Mesendoderm (in vitro differentiated cells): ENCODE results near the gene AP5Z1. TPM values are rescaled to one million over a fixed set of nuclear protein-coding genes. Genes with fewer than 3 reads are reported as not detected.

Source experiments
- DNase-seq: peaks from one replicate; pipeline ENCODE4 v3.0.0; 2013
- H2AK5ac ChIP-seq: 2 replicates; pipeline ENCODE4 v1.6.1; 2013; ENCODE audit warnings: low read length, inconsistent platforms
- H2BK120ac ChIP-seq: 2 replicates; pipeline ENCODE4 v1.6.1; 2013; ENCODE audit warnings: low read depth, mild to moderate bottlenecking, low read length, moderate library complexity, mixed read lengths
- H2BK15ac ChIP-seq: replicated peaks from 2 replicates; pipeline ENCODE4 v1.6.1; 2013; ENCODE audit warnings: low read depth, mild to moderate bottlenecking, moderate library complexity
- H2BK5ac ChIP-seq: 2 replicates; pipeline ENCODE4 v1.6.1; 2013; ENCODE audit warnings: low read length, inconsistent platforms
- H3K18ac ChIP-seq: 2 replicates; pipeline ENCODE4 v1.6.1; 2013; ENCODE audit warnings: mild to moderate bottlenecking, low read length, mixed read lengths
- H3K23ac ChIP-seq: one replicate; pipeline ENCODE4 v1.6.1; 2013; ENCODE audit warnings: low read length
- H3K27ac ChIP-seq: 2 replicates; pipeline ENCODE4 v1.5.1; 2013; ENCODE audit warnings: low read depth, mild to moderate bottlenecking, inconsistent platforms, low read length, moderate library complexity
- H3K27me3 ChIP-seq: 2 replicates; pipeline ENCODE4 v1.6.1; 2013; ENCODE audit warnings: low read length, control low read depth, mild to moderate bottlenecking, inconsistent platforms; ENCODE audit not compliant: insufficient read depth, poor library complexity
- H3K36me3 ChIP-seq: 2 replicates; pipeline ENCODE4 v1.6.1; 2013; ENCODE audit warnings: low read length, inconsistent platforms; ENCODE audit not compliant: control insufficient read depth, insufficient read depth
- H3K4ac ChIP-seq: one replicate; pipeline ENCODE4 v1.6.1; 2013; ENCODE audit warnings: low read depth, mild to moderate bottlenecking, low read length, moderate library complexity
- H3K4me1 ChIP-seq: 2 replicates; pipeline ENCODE4 v1.6.1; 2013; ENCODE audit warnings: low read depth, low read length, inconsistent platforms; ENCODE audit not compliant: control insufficient read depth
- H3K4me2 ChIP-seq: 2 replicates; pipeline ENCODE4 v1.6.1; 2013; ENCODE audit warnings: low read length
- H3K4me3 ChIP-seq: 2 replicates; pipeline ENCODE4 v1.5.1; 2013; ENCODE audit warnings: mild to moderate bottlenecking, low read length
- H3K56ac ChIP-seq: one replicate; pipeline ENCODE4 v1.6.1; 2013; ENCODE audit warnings: low read length
- H3K79me1 ChIP-seq: 2 replicates; pipeline ENCODE4 v1.6.1; 2013; ENCODE audit warnings: low read length, inconsistent platforms
- H3K79me2 ChIP-seq: 2 replicates; pipeline ENCODE4 v1.6.1; 2013; ENCODE audit warnings: mild to moderate bottlenecking, low read length; ENCODE audit not compliant: control insufficient read depth, insufficient read depth
- H3K9ac ChIP-seq: 2 replicates; pipeline ENCODE4 v1.6.1; 2013; ENCODE audit warnings: low read length, inconsistent platforms
- H4K5ac ChIP-seq: one replicate; pipeline ENCODE4 v1.6.1; 2013; ENCODE audit warnings: low read length
- H4K8ac ChIP-seq: one replicate; pipeline ENCODE4 v1.6.1; 2013; ENCODE audit warnings: low read depth, mild to moderate bottlenecking, control low read depth, low read length, moderate library complexity
- WGBS: extraction: QIAGEN DNeasy Blood & Tissue Kit; methylation state at CpG from one replicate; pipeline ENCODE4 v1.1.7; 2013; ENCODE audit warnings: low lambda C conversion rate, missing lambda C conversion rate; ENCODE audit not compliant: insufficient coverage; ENCODE audit errors: extremely low coverage; 5-methylcytosine and 5-hydroxymethylcytosine counted together
- polyA plus RNA-seq, 2 experiments: library from polyadenylated mRNA; stranded (reverse); fragments of 200-250 nt; gene quantifications; one replicate each; pipeline ENCODE4 v1.2.3, GENCODE V29; 2013

The AP5Z1 gene, protein sequence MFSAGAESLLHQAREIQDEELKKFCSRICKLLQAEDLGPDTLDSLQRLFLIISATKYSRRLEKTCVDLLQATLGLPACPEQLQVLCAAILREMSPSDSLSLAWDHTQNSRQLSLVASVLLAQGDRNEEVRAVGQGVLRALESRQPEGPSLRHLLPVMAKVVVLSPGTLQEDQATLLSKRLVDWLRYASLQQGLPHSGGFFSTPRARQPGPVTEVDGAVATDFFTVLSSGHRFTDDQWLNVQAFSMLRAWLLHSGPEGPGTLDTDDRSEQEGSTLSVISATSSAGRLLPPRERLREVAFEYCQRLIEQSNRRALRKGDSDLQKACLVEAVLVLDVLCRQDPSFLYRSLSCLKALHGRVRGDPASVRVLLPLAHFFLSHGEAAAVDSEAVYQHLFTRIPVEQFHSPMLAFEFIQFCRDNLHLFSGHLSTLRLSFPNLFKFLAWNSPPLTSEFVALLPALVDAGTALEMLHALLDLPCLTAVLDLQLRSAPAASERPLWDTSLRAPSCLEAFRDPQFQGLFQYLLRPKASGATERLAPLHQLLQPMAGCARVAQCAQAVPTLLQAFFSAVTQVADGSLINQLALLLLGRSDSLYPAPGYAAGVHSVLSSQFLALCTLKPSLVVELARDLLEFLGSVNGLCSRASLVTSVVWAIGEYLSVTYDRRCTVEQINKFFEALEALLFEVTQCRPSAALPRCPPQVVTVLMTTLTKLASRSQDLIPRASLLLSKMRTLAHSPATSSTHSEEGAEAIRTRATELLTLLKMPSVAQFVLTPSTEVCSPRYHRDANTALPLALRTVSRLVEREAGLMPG
- polyA plus RNA-seq (2013, experiment 1 of 2): 12.6 TPM
- polyA plus RNA-seq (2013, experiment 2 of 2): 13.0 TPM

DNA sequence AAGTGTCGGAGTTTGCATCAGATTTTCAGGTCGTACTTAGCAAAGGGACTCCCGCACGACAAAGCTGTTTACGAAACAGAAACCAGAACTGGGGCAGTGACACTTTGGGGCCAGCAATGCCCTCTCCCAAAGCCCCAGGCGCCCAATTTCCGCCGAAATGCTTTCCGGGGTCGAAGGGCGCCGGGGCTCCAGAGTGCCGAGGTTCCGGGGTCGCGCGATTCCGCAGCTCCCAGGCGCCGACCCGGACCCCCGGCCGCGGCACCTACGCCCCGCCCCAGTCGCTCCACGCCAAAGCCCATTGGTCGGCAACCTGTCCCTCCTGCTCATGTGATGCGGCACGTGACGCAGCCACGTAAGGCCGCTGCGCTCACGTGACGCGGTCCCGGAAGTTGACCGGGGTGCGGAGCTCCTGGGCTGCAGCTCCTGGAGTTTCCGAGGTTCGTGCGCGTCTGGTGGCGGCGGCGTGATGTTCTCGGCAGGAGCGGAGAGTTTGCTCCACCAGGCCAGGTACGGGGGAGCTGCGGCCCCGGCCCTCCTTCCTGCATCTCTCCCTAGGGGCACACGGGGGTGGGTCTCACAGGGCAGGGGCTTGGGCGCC, at the start of gene AP5Z1:
TSS of gene AP5Z1 (plus strand) at position 374 of the 598 bp plus-strand sequence. CDS start at position 467, 93 bp downstream.
- Histone ChIP-seq H3K4me3 (peak within 1 kb of the TSS; percentile 61), H3K4me1 (no peaks in the 10 kb centered on the region), H3K18ac (peak within 1 kb of the TSS; percentile 26), H4K5ac (peak within 1 kb of the TSS; percentile 68), H2BK120ac (no peak within 1 kb of the TSS), H3K4me2 (peak within 1 kb of the TSS; percentile 92), H3K56ac (peak within 1 kb of the TSS; percentile 90), H2AK5ac (no peak within 1 kb of the TSS), H3K79me2 (peaks cover 9% of the 10 kb centered on the region), H2BK15ac (no peak within 1 kb of the TSS), H3K27me3 (no peaks in the 10 kb centered on the region), H2BK5ac (no peak within 1 kb of the TSS), H3K36me3 (no peaks in the 10 kb centered on the region), H3K23ac (no peak within 1 kb of the TSS), H3K79me1 (peaks cover 14% of the 10 kb centered on the region), H3K9ac (peak within 1 kb of the TSS; percentile 76), H3K4ac (peak within 1 kb of the TSS; percentile 22), H3K27ac (no peak within 1 kb of the TSS), H4K8ac (peak within 1 kb of the TSS; percentile 91)
- WGBS: no CpG with 5 or more reads among the region's 55 CpGs
- DNase-seq: peak; percentile 98

DNA sequence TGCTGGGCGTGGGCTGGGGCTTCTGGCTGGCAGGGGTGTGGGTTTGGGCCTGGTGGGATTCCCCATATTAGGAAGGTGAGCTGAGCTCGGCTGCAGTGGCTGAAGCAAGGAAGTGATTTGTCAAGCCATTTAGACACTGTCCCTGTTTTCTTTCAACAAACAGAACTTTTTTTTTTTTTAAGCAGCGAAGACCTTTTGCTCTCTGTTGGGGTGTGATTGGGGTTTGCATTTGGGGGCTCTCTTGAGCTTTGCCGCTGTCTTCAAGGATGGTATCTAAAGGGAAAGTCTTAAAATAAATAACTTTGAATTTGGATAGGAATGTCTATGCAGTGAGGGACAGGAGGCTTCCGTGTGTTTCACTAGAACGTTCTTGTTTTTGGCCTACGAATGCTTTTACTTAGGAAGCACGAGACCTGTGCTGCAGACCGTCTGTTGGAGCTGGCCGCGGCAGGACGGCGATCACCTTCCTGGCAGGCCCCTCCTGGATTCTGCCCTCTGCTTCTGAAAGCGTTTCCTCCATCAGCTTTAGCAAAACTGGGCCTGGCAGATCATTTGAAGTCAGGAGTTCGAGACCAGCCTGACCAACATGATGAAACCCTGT, 49.5 kb upstream of the AP5Z1 start:
- Histone ChIP-seq H3K4me3 (no peak overlapping the region), H3K56ac (no peak overlapping the region), H3K4me1 (no peaks in the 10 kb centered on the region), H3K18ac (no peak overlapping the region), H3K23ac (no peak overlapping the region), H3K27me3 (no peaks in the 10 kb centered on the region), H3K9ac (no peak overlapping the region), H3K79me2 (no peaks in the 10 kb centered on the region), H2BK15ac (no peak overlapping the region), H2BK5ac (no peak overlapping the region), H3K4me2 (no peak overlapping the region), H3K27ac (no peak overlapping the region), H4K5ac (no peak overlapping the region), H2BK120ac (no peak overlapping the region), H3K79me1 (peaks cover 2% of the 10 kb centered on the region), H2AK5ac (no peak overlapping the region), H3K4ac (no peak overlapping the region), H3K36me3 (no peaks in the 10 kb centered on the region), H4K8ac (no peak overlapping the region)
- no CpG with 5 or more reads among the region's 15 CpGs for WGBS
- no peak for DNase-seq

DNA sequence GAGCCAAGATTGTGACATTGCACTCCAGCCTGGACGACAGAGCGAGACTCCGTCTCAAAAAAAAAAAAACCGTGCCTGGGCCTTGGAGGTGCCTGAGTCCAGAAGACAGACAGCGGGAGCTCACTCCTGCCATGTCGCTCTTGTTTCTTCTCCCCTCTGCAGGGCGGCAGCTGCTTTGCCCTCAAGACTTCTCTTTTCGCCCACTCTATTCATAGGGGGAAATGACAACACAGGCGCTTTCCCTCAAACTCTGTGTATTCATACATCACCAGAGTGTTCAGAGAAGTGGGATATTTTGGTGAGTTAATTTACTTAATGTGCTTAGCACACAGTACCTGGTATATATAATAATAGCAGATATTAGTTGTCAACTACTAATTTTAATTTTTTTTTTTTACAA, 48.9 kb upstream of the AP5Z1 start:
- Histone ChIP-seq H3K4ac (no peak overlapping the region), H3K56ac (no peak overlapping the region), H3K27me3 (no peaks in the 10 kb centered on the region), H2BK120ac (no peak overlapping the region), H4K8ac (no peak overlapping the region), H3K79me2 (no peaks in the 10 kb centered on the region), H3K36me3 (no peaks in the 10 kb centered on the region), H3K4me3 (no peak overlapping the region), H3K4me2 (no peak overlapping the region), H3K9ac (no peak overlapping the region), H3K18ac (no peak overlapping the region), H3K23ac (no peak overlapping the region), H2AK5ac (no peak overlapping the region), H3K79me1 (peaks cover 2% of the 10 kb centered on the region), H2BK15ac (no peak overlapping the region), H2BK5ac (no peak overlapping the region), H3K4me1 (no peaks in the 10 kb centered on the region), H4K5ac (no peak overlapping the region), H3K27ac (no peak overlapping the region)
- no peak for DNase-seq
- WGBS: no CpG with 5 or more reads among the region's 9 CpGs

DNA sequence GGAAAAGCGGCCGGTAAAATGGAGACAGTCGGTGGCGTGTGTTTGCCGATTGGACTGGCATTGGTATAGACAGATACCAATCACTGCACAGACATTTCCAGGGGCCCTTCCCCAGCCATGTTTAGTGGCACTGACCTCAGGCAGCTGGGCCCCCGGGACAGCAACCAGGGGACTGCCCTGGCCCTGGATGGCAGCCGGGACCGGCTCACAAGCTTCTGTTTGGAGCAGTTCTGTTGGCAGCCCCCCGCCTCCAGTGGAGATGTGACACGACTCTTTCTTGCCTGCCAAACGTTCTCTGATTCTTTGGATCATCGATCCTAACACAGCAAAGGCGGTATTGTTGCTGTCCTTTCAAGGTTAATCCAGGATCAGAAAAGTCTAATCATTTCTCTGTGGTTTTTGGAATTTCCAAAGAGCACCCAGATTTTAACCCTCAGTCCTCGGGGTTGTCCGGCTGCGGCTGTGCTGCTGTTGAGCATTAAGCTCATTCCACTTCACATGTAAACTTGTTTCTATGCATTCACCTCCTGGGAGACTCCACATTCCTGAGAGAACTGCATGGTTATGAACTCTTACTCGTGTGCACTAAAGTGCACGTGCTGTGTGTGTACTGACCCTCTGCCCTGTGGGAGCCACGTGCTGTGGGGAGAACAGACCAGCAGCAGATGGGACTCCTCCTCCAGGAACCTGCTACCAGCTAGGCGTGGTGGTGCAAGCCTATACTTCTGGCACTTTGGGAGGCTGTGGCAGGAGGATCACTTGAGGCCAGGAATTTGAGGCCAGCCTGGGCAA, 47.3 kb upstream of the AP5Z1 start:
- Histone ChIP-seq H2BK5ac (no peak overlapping the region), H3K4me2 (no peak overlapping the region), H3K4me1 (no peaks in the 10 kb centered on the region), H3K79me1 (peaks cover 2% of the 10 kb centered on the region), H3K4me3 (no peak overlapping the region), H3K27ac (no peak overlapping the region), H4K5ac (no peak overlapping the region), H3K56ac (no peak overlapping the region), H3K4ac (no peak overlapping the region), H2BK120ac (no peak overlapping the region), H3K27me3 (no peaks in the 10 kb centered on the region), H2BK15ac (no peak overlapping the region), H4K8ac (no peak overlapping the region), H3K79me2 (no peaks in the 10 kb centered on the region), H3K9ac (no peak overlapping the region), H3K23ac (no peak overlapping the region), H3K36me3 (no peaks in the 10 kb centered on the region), H3K18ac (no peak overlapping the region), H2AK5ac (no peak overlapping the region)
- no peak for DNase-seq
- WGBS: no CpG with 5 or more reads among the region's 20 CpGs

DNA sequence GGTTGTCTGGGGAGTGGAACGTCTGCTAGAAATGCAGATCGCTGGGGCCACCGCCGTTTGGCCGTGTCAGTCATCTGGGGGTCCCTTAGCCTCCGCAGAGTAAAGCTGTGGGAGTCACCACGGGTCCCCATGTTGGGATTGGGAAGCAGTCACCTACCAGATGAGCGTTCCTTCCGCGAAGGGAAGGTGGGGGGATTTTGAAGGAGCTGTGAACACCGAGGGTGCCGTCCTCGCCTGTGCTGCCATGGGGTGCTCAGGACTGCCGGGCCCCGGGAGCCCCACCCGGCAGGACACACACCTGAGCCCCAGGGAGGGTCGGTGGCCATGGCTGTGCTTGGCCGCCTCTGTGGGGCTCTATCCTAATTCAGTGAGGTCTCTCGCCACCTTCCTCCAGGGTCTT, 46.2 kb upstream of the AP5Z1 start:
- Histone ChIP-seq H3K18ac (no peak overlapping the region), H3K23ac (no peak overlapping the region), H2AK5ac (no peak overlapping the region), H3K27ac (no peak overlapping the region), H3K4me2 (no peak overlapping the region), H3K36me3 (no peaks in the 10 kb centered on the region), H4K8ac (no peak overlapping the region), H2BK120ac (no peak overlapping the region), H3K79me1 (peaks cover 2% of the 10 kb centered on the region), H3K4me1 (no peaks in the 10 kb centered on the region), H3K56ac (no peak overlapping the region), H3K4me3 (no peak overlapping the region), H2BK5ac (no peak overlapping the region), H4K5ac (no peak overlapping the region), H3K4ac (no peak overlapping the region), H2BK15ac (no peak overlapping the region), H3K9ac (no peak overlapping the region), H3K79me2 (no peaks in the 10 kb centered on the region), H3K27me3 (no peaks in the 10 kb centered on the region)
- no CpG with 5 or more reads among the region's 19 CpGs for WGBS
- no peak for DNase-seq
